Osteoblast (primary cell): ENCODE measurements around the gene DVL1. TPM values are rescaled to one million over a fixed set of nuclear protein-coding genes. Genes with fewer than 3 reads are reported as not detected.
"Not testable (repeated sequence)": the region's sequence is repeated elsewhere in the genome, so short reads cannot be mapped to it uniquely, and the experiment has no call there.

Experiments
- DNase-seq: peaks from one replicate; pipeline ENCODE4 v3.0.0; 2011; ENCODE audit warnings: low spot score, mixed read lengths; ENCODE audit not compliant: insufficient read length; ENCODE audit errors: missing footprints
- H2AFZ ChIP-seq: 2 replicates; pipeline ENCODE4 v1.6.0; 2011; ENCODE audit warnings: mild to moderate bottlenecking, low read length
- H3K27ac ChIP-seq: 2 replicates; pipeline ENCODE4 v1.5.1; 2011; ENCODE audit warnings: mild to moderate bottlenecking, low read depth, low read length, moderate library complexity
- H3K27me3 ChIP-seq: 2 replicates; pipeline ENCODE4 v1.6.0; 2012; ENCODE audit warnings: mild to moderate bottlenecking, control low read depth, inconsistent platforms, low read length, moderate library complexity; ENCODE audit not compliant: insufficient read depth
- H3K36me3 ChIP-seq: 2 replicates; pipeline ENCODE4 v1.5.1; 2011; ENCODE audit warnings: mild to moderate bottlenecking, low read length, control low read depth, moderate library complexity; ENCODE audit not compliant: insufficient read depth
- H3K4me1 ChIP-seq: 2 replicates; pipeline ENCODE4 v1.5.1; 2011; ENCODE audit warnings: mild to moderate bottlenecking, low read length, control low read depth, moderate library complexity; ENCODE audit not compliant: insufficient read depth
- H3K4me2 ChIP-seq: 2 replicates; pipeline ENCODE4 v1.6.0; 2011; ENCODE audit warnings: mild to moderate bottlenecking, low read length; ENCODE audit not compliant: insufficient read depth
- H3K4me3 ChIP-seq: fragments of 200-600 bp; sonication (generic); 3 replicates; pipeline ENCODE4 v1.5.1; 2012; ENCODE audit warnings: mild to moderate bottlenecking, low read length, inconsistent platforms; ENCODE audit not compliant: insufficient read depth
- H3K79me2 ChIP-seq: 2 replicates; pipeline ENCODE4 v1.6.0; 2012; ENCODE audit warnings: mild to moderate bottlenecking, low read length, control low read depth, inconsistent platforms; ENCODE audit not compliant: insufficient read depth
- H3K9me3 ChIP-seq: 2 replicates; pipeline ENCODE4 v1.5.1; 2011; ENCODE audit warnings: low read depth, low read length, control low read depth
- H4K20me1 ChIP-seq: 2 replicates; pipeline ENCODE4 v1.6.0; 2012; ENCODE audit warnings: mild to moderate bottlenecking, low read length, control low read depth; ENCODE audit not compliant: insufficient read depth
- total RNA-seq: library from RNA; depleted of rRNA; stranded (reverse); fragments of >200 nt; gene quantifications from 2 replicates; pipeline ENCODE4 v1.2.3, GENCODE V29; 2012
- TF ChIP-seq, protein P1 (sequence below): IDR thresholded peaks from 2 replicates; pipeline ENCODE4 v1.5.1; 2011; ENCODE audit warnings: mild to moderate bottlenecking, low read depth, low read length, moderate library complexity; ENCODE audit errors: extremely low read depth

DVL1 gene
- total RNA-seq, 1 donor, result 73.5 TPM

DNA sequence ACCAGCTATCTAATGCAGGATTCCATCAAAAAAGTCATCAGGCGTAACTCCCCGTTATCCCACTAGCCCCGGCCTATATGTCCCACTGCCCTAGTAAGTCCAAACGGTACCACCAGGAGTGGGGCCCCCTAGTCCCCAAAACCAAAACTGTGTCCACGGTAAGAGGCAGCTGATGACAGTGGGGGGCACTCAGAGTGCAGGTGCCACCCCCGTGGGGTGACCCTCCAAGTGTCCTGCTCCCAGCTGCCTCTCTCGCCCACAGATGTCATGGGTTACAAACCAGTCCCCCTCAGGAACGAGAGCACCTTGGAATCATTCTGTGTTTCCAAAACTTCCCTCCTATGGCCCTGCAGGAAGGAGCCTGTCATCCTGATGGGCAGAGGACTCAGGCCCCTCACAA is 36.7 kb upstream of the DVL1 start:
- H3K27ac ChIP-seq, result no peak overlapping the region
- peaks cover 21% of the 10 kb centered on the region for H3K79me2 ChIP-seq
- DNase-seq, result peak; percentile 44
- H3K4me2 ChIP-seq, result no peak overlapping the region
- no peaks in the 10 kb centered on the region for H3K9me3 ChIP-seq
- TF ChIP-seq, protein P1, sequence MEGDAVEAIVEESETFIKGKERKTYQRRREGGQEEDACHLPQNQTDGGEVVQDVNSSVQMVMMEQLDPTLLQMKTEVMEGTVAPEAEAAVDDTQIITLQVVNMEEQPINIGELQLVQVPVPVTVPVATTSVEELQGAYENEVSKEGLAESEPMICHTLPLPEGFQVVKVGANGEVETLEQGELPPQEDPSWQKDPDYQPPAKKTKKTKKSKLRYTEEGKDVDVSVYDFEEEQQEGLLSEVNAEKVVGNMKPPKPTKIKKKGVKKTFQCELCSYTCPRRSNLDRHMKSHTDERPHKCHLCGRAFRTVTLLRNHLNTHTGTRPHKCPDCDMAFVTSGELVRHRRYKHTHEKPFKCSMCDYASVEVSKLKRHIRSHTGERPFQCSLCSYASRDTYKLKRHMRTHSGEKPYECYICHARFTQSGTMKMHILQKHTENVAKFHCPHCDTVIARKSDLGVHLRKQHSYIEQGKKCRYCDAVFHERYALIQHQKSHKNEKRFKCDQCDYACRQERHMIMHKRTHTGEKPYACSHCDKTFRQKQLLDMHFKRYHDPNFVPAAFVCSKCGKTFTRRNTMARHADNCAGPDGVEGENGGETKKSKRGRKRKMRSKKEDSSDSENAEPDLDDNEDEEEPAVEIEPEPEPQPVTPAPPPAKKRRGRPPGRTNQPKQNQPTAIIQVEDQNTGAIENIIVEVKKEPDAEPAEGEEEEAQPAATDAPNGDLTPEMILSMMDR, result no peak
- peaks cover 57% of the 10 kb centered on the region for H3K36me3 ChIP-seq
- H3K27me3 ChIP-seq, result no peaks in the 10 kb centered on the region
- peaks cover 11% of the 10 kb centered on the region for H4K20me1 ChIP-seq
- H3K4me1 ChIP-seq, result no peaks in the 10 kb centered on the region
- H3K4me3 ChIP-seq, result no peak overlapping the region
- no peak overlapping the region for H2AFZ ChIP-seq

GRCh38 chr1:1385339-1385738 is 36.1 kb upstream of the DVL1 start:
- not testable (repeated sequence) for H3K4me1 ChIP-seq, H3K4me2 ChIP-seq, H3K27ac ChIP-seq, H2AFZ ChIP-seq, DNase-seq, H3K9me3 ChIP-seq, H3K27me3 ChIP-seq, H3K4me3 ChIP-seq
- H3K79me2 ChIP-seq, result peaks cover 21% of the 10 kb centered on the region
- peaks cover 51% of the 10 kb centered on the region for H3K36me3 ChIP-seq
- peaks cover 11% of the 10 kb centered on the region for H4K20me1 ChIP-seq

DNA sequence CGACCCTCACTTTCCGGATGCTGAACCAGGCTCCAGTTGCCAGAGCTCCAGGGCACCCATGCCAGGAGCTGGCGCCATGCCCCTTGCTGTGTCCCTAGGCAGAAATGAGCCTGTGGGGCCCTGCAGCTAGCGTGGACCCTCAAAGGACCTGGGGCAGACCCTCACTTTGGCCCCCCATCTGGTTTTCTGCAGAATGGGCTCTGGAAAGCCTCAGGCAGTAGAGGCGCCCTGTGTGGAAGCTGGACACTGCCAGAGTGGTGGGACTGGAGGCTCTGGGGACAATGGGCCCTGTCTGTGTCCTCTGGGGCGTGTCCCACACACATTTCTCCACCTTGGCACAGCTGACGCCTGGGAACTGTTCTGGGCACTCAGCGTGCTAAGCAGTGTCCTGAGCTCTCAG is 32.1 kb upstream of the DVL1 start:
- peak; percentile 78 for DNase-seq
- no peaks in the 10 kb centered on the region for H3K4me1 ChIP-seq
- no peak overlapping the region for H3K27ac ChIP-seq
- H3K9me3 ChIP-seq, result no peaks in the 10 kb centered on the region
- no peaks in the 10 kb centered on the region for H3K27me3 ChIP-seq
- no peak overlapping the region for H2AFZ ChIP-seq
- H3K79me2 ChIP-seq, result peaks cover 18% of the 10 kb centered on the region
- H3K36me3 ChIP-seq, result peaks cover 13% of the 10 kb centered on the region
- H3K4me3 ChIP-seq, result no peak overlapping the region
- TF ChIP-seq, protein P1, result no peak
- H4K20me1 ChIP-seq, result peaks cover 6% of the 10 kb centered on the region
- H3K4me2 ChIP-seq, result no peak overlapping the region

DNA sequence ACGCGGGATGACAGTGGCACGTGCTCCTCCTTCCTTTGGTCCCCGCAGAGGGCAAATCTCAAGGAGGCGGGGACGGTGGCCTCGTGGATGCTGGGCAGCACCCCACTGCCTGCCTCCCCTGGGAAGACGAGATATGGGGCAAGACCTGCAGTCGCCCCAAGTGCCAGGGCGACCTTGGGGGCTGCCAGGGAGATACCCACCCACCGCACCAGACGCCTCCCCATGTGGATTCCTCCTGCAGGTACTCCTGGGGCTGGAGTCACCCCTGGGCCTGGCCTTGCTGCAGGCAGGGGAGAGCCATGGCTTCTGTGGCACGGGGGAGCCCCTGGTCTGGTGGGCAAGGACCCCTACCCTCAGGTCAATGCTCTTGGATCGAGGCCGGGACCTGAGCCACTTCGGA is 31.6 kb upstream of the DVL1 start:
- Histone ChIP-seq H3K4me2 (no peak overlapping the region), H3K27ac (no peak overlapping the region), H3K27me3 (no peaks in the 10 kb centered on the region), H3K4me1 (no peaks in the 10 kb centered on the region), H3K79me2 (peaks cover 18% of the 10 kb centered on the region), H3K4me3 (no peak overlapping the region), H3K36me3 (peaks cover 9% of the 10 kb centered on the region), H4K20me1 (peaks cover 2% of the 10 kb centered on the region), H2AFZ (no peak overlapping the region), H3K9me3 (no peaks in the 10 kb centered on the region)
- TF ChIP-seq, protein P1, result no peak
- DNase-seq, result no peak
